Activated naive CD4-positive, alpha-beta T cell (primary cell): Measurements from ENCODE around the gene LGR5.
"Not testable (repeated sequence)": the region's sequence is repeated elsewhere in the genome, so short reads cannot be mapped to it uniquely, and the experiment has no call there.

Experiments used
- DNase-seq, 4 experiments: peaks; one replicate each; lab custom pipeline; 2025; lab: John Stamatoyannopoulos, UW

Gene LGR5

DNA sequence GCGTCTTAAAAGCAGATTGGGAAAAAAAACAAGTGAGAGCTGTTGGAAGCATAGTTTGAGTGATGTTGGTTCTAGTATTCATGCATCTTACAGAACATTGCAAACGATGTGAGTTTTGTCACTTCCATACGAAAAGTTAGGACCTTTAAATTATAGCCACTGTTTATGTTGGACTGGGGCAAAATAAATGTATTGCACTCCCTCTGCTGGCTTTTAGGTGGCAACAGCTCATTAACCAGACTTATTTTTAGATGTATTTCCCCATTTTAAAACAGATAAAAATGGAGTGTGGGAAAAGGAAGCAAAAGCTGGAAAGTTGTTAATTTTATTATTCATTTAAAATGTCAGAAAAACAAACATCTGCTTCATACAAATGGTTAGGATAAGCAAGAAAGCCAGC, 111.9 kb downstream of the LGR5 start:
- DNase-seq: no peak

DNA sequence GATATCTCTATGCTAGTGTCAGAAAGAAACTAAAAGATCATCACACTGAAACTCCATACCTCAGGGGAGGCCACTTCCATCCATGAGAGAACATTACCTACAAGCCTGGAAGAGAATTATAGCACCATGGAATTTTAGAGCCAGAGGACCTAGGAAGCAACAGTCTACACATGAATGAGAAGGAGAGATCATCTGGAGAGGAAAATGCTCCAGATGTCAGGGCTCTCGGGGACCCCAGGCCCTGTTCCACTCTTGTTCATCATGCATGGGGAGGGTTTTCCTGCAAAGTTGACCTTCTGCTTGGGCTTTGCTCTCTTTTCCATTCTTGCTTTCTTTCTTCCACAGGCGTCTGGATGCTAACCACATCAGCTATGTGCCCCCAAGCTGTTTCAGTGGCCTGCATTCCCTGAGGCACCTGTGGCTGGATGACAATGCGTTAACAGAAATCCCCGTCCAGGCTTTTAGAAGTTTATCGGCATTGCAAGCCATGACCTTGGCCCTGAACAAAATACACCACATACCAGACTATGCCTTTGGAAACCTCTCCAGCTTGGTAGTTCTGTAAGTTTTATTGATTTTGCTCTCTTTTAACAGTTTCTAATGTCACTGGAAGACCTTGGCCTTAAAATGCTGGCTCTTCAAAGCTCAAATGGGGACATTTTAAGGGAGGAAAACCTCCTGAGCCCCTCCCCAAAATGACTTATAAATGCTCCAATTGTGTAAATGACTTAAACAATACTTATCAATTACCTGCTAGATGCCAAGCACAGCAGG, 113.3 kb downstream of the LGR5 start:
- DNase-seq: no peak

DNA sequence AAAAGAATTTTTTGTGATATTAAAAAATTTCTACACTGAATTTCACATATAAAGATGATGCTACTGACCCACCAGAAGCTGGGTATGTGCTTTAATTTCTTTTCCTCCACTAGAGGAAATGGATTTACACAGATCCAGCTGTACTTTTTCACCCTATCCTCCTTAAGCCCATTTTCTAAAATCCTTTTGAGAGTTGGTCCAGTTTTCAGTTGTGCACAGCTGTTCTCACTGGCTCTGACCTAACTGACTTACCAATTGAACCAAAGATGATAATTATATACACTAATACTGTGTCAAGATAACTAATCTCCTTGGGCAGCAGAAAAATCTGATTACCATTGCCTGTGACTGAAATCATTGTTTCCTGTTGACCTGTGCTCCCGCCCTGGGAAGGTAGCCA, 115.6 kb downstream of the LGR5 start:
- no peak for DNase-seq

DNA sequence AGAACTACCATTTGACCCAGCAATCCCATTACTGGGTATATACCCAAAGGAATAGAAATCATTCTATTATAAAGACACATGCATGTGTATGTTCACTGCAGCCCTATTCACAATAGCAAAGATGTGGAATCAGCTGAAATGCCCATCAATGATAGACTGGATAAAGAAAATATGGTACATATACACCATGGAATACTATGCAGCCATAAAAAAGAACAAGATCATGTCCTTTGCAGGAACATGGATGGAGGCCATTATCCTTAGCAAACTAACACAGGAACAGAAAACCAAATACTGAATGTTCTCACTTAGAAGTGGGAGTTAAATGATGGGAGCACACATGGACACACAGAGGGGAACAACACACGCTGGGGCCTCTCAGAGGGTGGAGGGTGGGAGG, 116.2 kb downstream of the LGR5 start:
- not testable (repeated sequence) for DNase-seq

DNA sequence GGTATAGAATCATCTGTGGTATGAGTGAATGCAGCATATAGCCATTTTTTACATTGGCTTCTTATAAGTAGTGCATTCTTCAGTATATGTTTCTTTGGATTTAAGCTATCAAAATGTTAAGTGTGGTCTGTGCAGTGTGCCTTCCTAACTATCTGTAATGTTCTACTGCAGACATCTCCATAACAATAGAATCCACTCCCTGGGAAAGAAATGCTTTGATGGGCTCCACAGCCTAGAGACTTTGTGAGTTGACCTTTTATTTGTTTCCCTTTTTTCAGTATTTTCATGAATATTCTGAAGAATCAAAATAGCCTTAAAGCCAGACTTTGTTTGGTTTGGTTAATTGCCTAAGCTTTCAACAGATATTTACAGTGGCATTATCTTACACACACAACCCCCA, 116.8 kb downstream of the LGR5 start:
- no peak for DNase-seq

DNA sequence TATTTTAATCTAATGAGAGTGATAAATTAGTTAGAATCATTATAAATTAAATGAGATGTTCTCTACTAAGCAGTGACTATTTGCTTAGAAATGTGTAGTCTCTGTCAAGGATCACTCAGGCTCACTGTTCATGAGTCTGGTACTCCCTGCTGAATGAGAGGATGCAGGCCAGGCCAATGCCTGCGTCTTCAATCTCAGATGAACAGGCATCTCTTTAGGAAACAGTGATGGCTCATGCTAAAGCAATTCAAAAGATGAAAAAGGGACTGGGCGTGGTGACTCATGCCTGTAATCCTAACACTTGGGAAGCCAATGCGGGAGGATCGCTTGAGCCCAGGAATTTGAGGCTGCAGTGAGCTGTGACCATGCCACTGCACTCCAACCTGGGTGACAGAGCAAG, 117.3 kb downstream of the LGR5 start:
- DNase-seq: no peak

DNA sequence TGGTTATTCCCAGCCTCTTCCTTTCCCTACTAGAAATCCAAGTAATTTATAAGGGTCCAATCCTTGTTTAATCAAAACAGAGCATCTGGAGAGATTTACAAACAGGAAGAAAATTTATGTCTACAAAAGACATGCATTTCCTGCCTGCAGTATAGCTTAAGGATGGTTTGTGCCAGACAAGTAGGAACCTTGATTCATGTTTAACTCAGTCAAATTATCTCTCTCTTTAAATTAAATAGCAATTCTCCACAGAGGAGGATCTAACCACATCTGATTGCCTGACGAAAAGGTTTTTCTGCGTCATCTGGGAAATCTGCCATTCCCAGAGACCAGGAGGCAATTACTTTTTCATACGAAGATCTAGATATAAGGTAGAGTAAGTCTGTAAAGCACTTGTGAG, 118.8 kb downstream of the LGR5 start:
- DNase-seq: no peak

DNA sequence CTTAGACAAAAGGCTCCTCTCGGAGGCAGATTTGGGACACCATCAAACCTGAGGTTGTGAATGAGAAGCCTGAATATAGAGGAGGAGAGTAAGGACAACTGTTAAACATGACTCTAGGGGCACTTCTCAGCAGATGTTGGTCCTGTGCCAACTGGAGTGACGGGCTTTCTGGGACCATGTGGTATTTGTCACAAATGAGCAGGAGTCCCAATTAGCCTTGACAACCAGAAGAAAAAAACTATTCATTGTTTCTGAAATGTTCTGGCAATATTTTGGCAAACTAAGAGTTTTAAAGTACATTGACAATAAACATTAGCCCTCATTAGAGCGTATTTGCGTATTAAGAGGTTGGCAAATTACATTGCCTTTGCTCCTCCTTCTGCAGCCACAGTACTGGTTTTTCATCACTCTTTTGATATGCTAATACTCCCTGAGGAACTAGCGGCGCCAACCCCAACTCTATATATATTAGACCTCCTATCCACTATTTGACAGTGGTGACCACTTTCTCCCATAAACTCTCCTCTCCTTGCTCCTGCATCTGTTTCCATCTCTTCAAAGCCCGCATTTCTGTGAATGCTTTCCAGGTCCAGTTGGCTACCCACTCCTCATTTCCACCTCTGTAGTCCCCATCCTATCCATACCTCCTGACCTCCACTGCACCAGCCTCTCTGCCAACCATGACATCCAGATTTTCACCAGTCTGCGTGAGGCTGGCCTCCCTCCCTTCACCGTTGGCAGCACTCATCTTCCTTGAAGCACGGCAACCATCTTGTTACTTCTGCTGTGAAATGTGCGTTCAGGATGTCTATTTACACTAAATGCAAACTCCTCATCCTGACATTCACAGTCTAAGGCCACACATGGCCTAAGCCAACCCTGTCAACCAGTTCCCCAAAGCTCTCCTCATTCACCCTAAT, 123.3 kb downstream of the LGR5 start:
- DNase-seq: no peak

DNA sequence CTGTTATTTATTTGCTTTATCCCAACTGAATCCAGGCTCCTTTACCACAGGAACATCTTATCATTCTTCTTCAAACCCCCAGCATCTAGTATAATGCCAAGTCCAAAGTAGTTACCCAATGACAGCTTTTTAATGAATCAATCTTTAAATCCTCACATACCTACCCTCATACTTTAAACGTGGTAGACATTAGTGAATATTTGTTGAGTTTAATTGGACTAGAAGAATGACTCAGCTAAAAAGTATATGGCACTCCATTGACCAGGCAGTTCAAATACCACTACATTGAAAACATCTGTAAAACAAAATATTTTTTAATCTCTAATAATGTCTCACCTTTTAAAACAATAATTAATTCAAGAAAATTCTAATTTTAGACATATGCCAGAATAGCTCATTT, 125.9 kb downstream of the LGR5 start:
- DNase-seq: no peak

DNA sequence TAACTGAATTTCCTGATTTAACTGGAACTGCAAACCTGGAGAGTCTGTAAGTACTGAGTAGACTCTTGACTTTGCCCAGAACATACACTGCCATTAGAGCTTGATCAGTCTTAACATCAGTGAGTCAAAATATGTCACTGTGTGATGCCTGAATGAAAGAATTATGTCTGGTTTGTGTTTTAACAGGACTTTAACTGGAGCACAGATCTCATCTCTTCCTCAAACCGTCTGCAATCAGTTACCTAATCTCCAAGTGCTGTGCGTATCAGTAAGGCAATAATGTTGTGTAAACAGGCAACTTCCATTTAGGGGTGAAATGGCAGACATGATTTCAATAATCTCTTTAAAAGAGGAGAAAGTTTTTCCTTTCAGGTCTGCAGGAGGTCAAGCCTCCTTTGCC, 127.1 kb downstream of the LGR5 start:
- no peak for DNase-seq

DNA sequence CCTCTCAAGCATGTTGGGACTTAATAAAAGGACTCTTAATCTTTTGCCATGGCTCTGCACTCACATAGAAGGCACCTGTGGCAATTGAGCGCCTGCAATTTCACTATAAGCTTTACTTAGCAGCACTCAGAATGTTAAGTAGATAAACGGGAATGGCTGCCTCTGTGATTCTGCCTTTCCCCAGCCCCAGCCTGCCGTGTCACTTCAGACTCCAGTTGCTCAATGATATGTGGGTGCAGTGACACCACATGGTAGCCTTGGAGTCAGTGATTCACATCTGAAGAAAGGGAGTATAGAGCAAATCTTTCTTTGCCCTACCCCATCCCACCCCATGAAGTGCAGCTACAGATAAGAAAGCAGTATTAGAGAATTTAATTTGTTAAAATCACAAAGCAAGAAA, 127.9 kb downstream of the LGR5 start:
- no peak for DNase-seq

DNA sequence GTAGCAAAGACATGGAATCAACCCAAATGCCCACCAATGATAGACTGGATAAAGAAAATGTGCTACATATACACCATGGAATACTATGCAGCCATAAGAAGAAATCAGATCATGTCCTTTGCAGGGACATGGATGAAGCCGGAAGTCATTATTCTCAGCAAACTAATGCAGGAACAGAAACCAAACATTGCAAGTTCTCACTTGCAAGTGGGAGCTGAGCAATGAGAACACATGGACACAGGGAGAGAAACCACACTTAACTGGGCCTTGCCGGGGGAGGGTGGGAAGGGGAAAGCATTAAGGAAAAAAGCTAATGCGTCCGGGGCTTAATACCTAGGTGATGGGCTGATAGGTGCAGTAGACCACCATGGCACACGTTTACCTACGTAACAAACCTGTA, 130.3 kb downstream of the LGR5 start:
- not testable (repeated sequence) for DNase-seq

DNA sequence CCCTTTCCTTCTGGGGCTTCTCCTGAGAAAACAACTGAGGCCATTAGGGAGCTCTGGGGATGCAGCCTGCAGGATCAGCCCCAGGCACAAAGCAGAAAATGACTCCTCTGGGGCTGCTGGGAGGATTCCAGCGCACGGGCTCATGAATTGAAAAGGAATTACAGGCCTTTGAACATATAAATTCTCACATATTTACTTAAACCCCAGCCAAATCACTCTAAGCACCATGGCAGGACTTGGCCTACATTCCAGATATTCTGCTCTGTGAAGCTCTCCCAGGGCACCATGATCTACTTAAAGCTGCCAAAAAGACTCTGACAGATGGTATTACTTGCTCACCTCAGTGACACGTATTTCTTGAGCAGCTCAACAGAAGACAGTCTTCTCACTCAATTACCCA, 136.9 kb downstream of the LGR5 start:
- no peak for DNase-seq

DNA sequence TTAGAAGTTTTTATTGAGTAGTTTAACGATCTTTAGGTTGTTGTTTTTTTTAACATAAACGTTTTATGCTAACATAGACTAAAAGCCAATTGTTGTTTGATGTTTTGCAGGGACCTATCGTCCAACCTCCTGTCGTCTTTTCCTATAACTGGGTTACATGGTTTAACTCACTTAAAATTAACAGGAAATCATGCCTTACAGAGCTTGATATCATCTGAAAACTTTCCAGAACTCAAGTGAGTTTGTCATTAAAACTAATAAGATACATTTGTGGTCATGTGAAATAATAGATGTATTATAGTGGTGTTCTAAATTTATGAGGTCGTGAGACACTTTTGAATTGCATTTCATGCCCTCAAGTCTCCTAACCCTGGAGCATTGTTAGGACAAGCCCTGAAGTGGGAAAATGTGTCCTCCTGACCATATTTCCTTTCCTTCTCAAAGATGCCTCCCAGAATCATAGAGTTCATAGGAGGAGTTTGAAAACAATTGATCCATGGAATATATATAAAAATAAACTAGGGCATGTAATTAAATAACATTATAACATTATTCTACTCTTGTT, 139.2 kb downstream of the LGR5 start:
- DNase-seq: no peak

DNA sequence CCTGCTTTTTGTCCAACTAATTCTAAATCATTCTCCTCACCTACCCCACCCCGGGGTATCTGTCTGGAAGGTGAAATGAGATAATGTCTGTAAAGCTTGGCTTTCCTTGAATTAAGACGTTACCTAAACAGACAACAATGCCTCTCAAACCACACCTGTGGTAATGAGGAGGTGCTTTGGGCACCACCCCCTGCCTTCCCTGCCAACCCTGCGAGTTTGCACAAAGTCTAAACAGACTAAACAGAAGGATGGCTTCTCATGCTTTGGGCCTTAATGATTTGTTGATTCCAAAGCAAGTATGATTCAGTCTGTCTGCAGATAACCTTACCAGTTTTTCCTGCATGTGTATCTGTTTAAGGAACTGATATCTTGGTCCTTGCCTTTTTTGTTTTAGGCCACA, 141.6 kb downstream of the LGR5 start:
- no peak for DNase-seq

DNA sequence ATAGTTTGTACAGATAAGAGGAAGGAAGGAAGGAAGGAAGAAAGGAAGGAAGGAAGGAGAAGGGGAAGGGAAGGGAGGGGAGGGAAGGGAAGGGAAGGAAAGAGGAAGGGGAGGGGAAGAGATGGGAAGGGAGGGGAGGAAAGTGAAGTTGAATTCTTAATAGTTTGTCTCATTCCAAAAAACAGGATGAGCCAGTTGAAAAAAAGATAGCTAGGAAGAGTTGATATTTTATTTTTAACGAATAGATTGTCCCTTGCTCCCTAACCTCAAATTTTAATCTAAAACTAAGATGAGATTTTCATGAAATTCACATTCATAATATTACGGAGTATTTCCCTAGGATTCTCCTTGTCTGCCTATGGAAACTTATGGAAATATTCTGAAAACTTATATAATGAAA, 143.3 kb downstream of the LGR5 start:
- DNase-seq: no peak

DNA sequence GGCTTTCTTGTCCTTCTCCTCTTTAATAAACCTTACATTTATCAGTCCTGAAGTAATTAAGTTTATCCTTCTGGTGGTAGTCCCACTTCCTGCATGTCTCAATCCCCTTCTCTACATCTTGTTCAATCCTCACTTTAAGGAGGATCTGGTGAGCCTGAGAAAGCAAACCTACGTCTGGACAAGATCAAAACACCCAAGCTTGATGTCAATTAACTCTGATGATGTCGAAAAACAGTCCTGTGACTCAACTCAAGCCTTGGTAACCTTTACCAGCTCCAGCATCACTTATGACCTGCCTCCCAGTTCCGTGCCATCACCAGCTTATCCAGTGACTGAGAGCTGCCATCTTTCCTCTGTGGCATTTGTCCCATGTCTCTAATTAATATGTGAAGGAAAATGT, 144.8 kb downstream of the LGR5 start:
- DNase-seq: no peak

DNA sequence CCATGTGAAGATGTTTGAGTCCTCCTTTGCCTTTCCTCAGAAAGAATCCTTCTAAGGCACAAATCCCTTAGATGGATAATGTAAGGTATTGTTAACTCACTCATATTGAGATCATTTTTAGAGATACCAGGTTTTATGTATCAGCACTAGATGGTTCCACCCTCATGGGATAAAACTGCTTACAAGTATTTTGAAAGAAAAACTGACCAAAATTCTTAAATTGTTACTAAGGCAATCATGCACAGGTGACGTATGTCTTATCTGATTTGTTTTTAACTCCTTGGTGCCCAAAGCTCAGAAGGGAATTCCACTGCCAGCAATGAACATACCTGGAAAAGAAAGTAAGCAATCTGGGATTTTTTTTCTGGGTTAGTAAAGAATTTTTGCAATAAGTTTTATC, 145.6 kb downstream of the LGR5 start:
- no peak for DNase-seq

DNA sequence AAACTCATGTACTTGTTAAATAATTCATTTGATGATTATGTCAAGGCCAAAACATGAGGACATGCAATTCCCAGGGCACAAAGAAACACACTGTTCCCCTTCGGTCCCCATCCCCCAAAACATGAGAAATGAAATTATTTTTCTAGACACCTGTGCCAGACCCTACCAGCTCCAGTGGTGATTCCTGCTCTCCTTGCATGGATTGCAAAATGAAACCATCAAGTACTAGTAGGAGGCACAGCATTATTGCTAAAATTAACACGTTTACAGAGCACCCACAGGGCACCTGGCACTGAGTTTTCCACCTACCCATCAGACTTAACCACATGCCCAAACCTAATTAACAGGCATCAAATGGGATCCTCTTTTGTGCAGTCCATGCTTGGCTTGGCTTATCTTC, 147.4 kb downstream of the LGR5 start:
- DNase-seq: no peak

DNA sequence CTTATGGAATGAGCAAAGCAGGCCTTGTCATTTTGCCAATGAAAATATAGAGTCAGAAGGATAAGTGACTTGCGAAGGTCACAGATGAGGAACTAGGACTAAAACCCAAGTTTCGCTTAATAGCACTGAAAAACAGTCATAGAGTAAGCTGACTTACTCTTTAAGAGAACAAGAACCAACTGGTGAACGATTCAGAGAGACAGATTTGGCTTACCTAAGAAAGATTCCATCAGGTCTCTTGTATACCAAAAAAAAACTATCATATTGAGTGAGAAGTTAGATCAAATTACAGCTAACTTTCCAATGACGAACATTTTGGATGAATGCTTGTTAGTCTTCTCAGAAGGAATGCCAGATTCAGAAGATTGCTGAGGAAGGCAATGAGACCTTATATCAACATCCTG, 149.9 kb downstream of the LGR5 start:
- DNase-seq: no peak

DNA sequence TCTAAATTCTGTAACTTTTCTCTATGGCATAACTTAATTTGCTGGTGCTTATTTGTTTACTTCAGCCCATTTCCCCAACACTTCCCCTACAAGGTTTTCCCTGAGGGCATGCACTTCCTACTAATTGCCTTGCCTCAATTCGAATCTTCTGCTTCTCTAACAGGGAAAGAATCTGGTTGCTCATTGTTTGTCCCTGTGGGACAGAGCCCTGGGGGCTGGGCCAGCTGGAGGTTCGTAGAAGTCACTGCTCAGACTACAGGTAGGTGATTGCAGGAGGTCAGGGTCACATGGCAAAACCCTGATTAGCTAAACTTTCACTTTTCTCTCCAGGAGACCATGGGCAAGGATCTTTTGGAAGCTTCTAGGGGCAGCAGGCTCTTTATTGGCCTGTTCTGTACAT, 152.0 kb downstream of the LGR5 start:
- no peak for DNase-seq

DNA sequence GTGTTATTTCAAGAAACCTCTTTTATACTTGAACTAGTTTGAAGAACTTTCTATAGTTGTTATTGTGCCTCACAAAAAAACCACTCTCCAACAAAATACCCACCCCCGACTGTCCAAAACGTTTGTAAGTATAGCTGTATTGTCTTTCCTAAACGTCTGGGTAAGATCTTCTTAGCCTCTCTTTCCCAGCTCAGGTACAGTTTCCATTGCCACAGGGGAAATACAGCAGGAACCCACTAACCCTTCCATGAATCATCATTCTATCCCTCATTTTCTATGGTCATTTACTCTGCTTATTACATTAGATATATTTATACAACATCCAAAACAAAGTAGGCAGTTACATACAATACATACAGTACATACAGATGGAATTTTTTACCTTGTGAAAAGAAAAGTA, 153.2 kb downstream of the LGR5 start:
- DNase-seq: no peak
